Immature natural killer cell (primary cell): Measurements from ENCODE around the gene PSMB11. TPM values are rescaled to one million over a fixed set of nuclear protein-coding genes. Genes with fewer than 3 reads are reported as not detected.
A peak's percentile ranks its signal among the peaks of the same experiment; 100 is the strongest.

ENCODE experiments used
- DNase-seq, 3 donors: peaks; one replicate each; pipeline ENCODE4 v3.0.0; 2022; ENCODE audit warnings: mixed read lengths in 1 of 3
- H3K27ac Mint-ChIP-seq, 6 donors: one replicate each; pipeline ENCODE4 v1.8.0; 2020; ENCODE audit warnings: mixed read lengths in 6 of 6, mild to moderate bottlenecking in 5 of 6, inconsistent platforms in 4 of 6, moderate library complexity in 3 of 6
- H3K27me3 Mint-ChIP-seq, 3 donors: one replicate each; pipeline ENCODE4 v1.8.0; 2020 to 2021; ENCODE audit warnings: low read depth in 3 of 3, mild to moderate bottlenecking in 3 of 3, mixed read lengths in 3 of 3, moderate library complexity in 3 of 3, inconsistent platforms in 1 of 3
- H3K36me3 Mint-ChIP-seq, 3 donors: one replicate each; pipeline ENCODE4 v1.8.0; 2020; ENCODE audit warnings: mixed read lengths in 3 of 3, inconsistent platforms in 2 of 3, mild to moderate bottlenecking in 2 of 3
- H3K4me1 Mint-ChIP-seq, 2 donors: one replicate each; pipeline ENCODE4 v1.8.0; 2020; ENCODE audit warnings: inconsistent platforms in 2 of 2, mild to moderate bottlenecking in 2 of 2, mixed read lengths in 2 of 2, moderate library complexity in 1 of 2
- H3K4me3 Mint-ChIP-seq, 5 donors: one replicate each; pipeline ENCODE4 v1.8.0; 2020; ENCODE audit warnings: mild to moderate bottlenecking in 5 of 5, mixed read lengths in 5 of 5, inconsistent platforms in 3 of 5, moderate library complexity in 3 of 5
- H3K9me3 Mint-ChIP-seq, 6 donors: one replicate each; pipeline ENCODE4 v1.8.0; 2020; ENCODE audit warnings: mild to moderate bottlenecking in 6 of 6, mixed read lengths in 6 of 6, inconsistent platforms in 4 of 6, moderate library complexity in 3 of 6
- polyA plus RNA-seq, 3 donors: library from polyadenylated mRNA; unstranded; fragments of 300-500 nt; fragmentation: Illumina TruSeq; gene quantifications; one replicate each; pipeline ENCODE4 v1.2.3, GENCODE V29; 2021

PSMB11 gene
- polyA plus RNA-seq, 3 donors from 2014 or later: not detected

DNA sequence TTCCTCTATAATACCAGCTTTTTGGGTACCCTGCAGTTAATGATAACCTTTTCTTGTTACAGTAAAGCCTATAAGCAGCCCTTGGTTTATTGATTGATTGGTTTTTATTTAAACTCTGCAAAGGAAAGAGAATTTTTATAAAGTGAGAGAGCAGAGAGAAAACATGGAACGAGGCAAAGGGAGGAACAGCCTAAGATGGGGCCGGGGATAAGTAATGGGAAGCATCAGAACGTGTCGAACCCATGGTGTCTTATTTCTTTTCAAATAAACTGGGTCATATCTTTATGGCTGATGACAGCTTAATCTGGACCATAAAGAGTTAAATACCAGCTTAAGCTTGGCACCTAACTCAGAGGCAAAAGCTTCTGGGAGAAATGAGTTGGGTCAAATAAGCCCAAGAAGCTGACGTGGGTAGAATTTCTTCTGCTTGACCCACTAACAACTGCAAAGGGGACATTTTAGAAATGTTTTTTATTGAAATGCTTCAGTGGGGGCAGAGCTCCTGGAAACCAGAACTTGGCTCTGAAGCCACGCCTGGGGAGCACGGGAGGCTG is 20.0 kb upstream of the PSMB11 start:
- Mint-ChIP-seq H3K27me3 (peaks cover 0 to 3% (median 0%) of the 10 kb centered on the region in 3 donors), H3K4me1 (peaks cover 0 to 4% of the 10 kb centered on the region in 2 donors), H3K4me3 (no peak overlapping the region), H3K27ac (no peak overlapping the region), H3K9me3 (no peaks in the 10 kb centered on the region), H3K36me3 (peaks cover 4 to 22% (median 11%) of the 10 kb centered on the region in 3 donors)
- DNase-seq: no peak

DNA sequence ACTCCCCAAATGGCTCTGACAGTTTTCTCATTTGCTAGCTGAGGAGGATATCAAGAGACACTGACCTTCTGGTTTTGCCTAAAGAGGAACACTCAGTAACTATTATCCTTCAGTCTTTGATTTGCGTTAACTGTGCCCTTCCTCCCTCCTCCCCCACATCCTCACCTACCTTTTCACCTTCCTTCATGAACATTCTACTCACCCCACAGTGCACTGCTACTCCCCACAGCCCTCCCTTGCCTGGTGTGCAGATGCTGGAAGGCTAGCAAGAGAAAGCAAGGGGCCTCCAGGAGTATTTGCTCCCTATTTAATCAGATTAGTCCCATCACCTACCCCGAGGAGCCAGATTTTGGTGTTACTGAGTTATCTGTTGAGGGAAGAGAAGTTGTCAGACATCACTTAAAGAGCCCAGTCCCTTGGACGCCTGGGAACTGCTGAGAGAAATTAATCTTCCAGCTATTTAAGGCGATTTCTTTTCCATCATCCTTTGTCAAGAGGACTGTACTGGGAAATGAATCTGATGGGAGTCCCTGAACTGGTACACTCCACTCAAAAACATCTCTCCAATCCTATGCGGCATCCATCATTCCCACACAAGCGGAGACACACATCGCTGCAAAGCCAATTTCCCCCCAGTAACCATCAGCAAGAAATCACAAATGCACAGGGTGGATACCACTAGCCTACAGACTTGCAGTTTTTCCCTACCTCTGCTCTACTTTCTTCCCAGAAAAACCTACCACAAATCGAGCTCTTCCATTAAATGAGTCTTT is 18.8 kb upstream of the PSMB11 start:
- Mint-ChIP-seq H3K27ac (peak overlapping the region in 2 of 6 donors; percentile 28 to 48), H3K4me1 (peaks cover 0 to 6% of the 10 kb centered on the region in 2 donors), H3K27me3 (peaks cover 0 to 3% (median 0%) of the 10 kb centered on the region in 3 donors), H3K36me3 (peaks cover 4 to 22% (median 14%) of the 10 kb centered on the region in 3 donors), H3K4me3 (no peak overlapping the region), H3K9me3 (no peaks in the 10 kb centered on the region)
- DNase-seq: no peak

DNA sequence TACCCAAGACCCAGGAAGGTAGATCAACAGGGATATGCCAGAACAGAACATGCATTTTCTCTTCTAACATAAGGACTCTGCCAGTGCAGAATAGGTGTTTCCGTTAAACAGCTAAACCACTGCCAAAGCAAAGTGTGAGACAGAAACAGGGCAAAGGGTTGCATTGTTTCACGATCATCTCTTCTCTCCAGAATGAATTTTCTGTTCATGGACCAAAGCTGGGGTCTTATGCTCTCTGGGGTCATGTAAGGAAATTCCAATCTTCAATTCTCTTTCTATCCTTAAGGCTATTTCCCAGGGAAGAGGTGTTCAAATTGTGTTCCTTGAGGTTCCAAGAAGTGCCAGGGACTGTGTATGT is 18.2 kb upstream of the PSMB11 start:
- H3K36me3 Mint-ChIP-seq: peaks cover 6 to 24% (median 16%) of the 10 kb centered on the region in 3 donors
- peaks cover 0 to 3% (median 0%) of the 10 kb centered on the region in 3 donors for H3K27me3 Mint-ChIP-seq
- no peak for DNase-seq
- H3K27ac Mint-ChIP-seq: peak overlapping the region in 3 of 6 donors; percentile 30 to 73 (median 48)
- H3K9me3 Mint-ChIP-seq: no peaks in the 10 kb centered on the region
- H3K4me1 Mint-ChIP-seq: peaks cover 4 to 8% of the 10 kb centered on the region in 2 donors
- H3K4me3 Mint-ChIP-seq: no peak overlapping the region

DNA sequence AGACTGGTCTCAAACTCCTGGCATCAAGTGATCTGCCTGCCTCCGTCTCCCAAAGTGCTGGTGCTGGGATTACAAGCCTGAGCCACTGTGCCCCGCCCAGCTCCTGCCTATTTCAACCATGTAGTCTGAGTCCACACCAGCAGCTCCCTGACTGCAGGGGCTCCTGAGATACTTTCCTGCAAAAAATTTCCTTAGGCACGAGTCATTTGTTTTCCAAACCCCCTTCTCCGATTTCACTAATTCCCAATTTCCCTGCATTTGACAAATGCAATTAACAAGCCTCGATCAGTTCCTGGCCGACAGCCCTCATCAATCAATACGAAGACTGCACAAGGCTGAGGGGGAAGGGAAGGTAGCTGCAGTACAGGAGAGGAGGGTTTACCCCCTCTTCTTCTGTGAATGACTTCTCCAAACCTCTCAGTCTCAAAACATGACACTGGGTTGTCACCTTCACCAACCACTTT is 17.4 kb upstream of the PSMB11 start:
- Mint-ChIP-seq H3K36me3 (peaks cover 8 to 32% (median 21%) of the 10 kb centered on the region in 3 donors), H3K27ac (peak overlapping the region in 1 of 6 donors; percentile 72), H3K9me3 (no peaks in the 10 kb centered on the region), H3K4me1 (peaks cover 12 to 14% of the 10 kb centered on the region in 2 donors), H3K4me3 (no peak overlapping the region), H3K27me3 (peaks cover 0 to 3% (median 0%) of the 10 kb centered on the region in 3 donors)
- no peak for DNase-seq

DNA sequence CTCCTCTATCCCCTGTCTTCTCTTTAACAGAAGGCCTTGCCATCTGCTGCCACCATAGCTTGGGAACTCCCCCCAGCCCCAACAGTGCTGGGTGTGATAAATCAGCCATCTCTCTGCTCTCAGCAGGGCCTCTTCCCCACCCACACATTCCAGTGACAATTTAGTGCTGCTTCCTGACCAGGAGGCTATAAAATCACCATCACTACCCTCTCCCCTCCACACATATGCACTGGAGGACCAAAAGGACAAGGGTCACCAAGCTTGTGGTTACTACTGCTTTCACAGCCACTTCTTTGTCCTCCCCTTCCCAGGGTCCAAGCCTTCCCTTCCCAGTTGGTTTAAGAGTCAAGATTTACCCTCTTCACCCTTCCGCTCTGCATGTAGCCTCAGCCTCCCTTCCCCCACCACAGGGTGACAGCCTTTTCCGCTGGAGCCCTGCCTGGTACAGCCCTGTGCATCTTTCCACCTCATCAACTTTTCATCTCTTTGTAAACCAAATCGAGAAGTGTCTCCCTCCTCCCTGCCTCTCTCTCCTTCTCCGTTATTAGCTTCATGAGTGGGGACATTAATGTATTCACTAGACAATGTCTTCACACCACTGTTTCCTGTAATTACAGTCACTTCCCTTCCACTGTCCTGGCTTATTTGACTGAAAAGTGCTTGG is 16.7 kb upstream of the PSMB11 start:
- H3K9me3 Mint-ChIP-seq: no peaks in the 10 kb centered on the region
- no peak overlapping the region for H3K4me3 Mint-ChIP-seq
- H3K36me3 Mint-ChIP-seq: peaks cover 8 to 32% (median 21%) of the 10 kb centered on the region in 3 donors
- peaks cover 12 to 14% of the 10 kb centered on the region in 2 donors for H3K4me1 Mint-ChIP-seq
- no peak overlapping the region for H3K27ac Mint-ChIP-seq
- DNase-seq: no peak
- H3K27me3 Mint-ChIP-seq: peaks cover 0 to 3% (median 0%) of the 10 kb centered on the region in 3 donors

DNA sequence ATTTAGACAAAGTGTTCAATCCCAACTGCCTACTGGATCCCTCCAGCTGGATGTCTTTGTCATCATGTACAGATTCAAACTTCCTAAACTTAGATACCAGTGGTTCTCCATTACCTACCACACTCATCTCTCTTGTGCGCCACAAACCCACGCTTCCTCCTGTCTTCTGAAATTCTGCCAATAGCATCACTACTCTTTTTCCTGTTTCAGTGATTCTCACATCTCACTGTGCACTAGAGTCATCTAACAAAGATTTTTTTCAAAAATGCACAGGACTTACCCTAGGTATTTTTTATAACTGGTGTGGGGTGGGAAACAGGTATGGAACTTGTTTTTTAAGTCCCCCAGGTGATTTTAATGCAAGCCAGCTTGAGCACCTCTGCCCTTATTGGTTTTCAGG is 13.2 kb upstream of the PSMB11 start:
- Mint-ChIP-seq H3K27ac (peak overlapping the region in 5 of 6 donors; percentile 4 to 76 (median 57)), H3K4me1 (peaks cover 24 to 28% of the 10 kb centered on the region in 2 donors), H3K27me3 (peaks cover 0 to 2% (median 0%) of the 10 kb centered on the region in 3 donors), H3K4me3 (no peak overlapping the region), H3K36me3 (peaks cover 16 to 37% (median 36%) of the 10 kb centered on the region in 3 donors), H3K9me3 (no peaks in the 10 kb centered on the region)
- DNase-seq: no peak

DNA sequence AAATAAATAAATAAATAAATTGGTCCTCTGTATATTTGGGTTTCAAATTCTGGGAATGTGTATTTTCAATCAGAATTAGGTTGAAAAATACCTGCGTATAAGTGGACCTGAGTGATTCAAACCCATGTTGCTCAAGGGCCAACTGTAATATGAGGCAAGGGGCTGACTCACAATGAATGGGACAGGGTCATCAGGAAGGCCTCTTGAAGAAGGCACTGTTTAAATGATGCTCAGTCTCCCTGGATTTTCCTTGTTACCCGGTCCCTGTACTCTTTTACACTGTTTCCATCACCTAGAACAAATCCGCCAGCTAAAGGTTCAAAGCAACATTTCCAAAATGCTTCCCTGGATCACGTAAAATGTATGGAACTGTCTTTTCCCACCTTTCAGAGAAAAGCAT is 11.1 kb upstream of the PSMB11 start:
- Mint-ChIP-seq H3K27me3 (peaks cover 0 to 3% (median 2%) of the 10 kb centered on the region in 3 donors), H3K27ac (no peak overlapping the region), H3K9me3 (no peaks in the 10 kb centered on the region), H3K4me3 (no peak overlapping the region), H3K4me1 (peaks cover 38 to 49% of the 10 kb centered on the region in 2 donors), H3K36me3 (peaks cover 11 to 31% (median 22%) of the 10 kb centered on the region in 3 donors)
- no peak for DNase-seq

DNA sequence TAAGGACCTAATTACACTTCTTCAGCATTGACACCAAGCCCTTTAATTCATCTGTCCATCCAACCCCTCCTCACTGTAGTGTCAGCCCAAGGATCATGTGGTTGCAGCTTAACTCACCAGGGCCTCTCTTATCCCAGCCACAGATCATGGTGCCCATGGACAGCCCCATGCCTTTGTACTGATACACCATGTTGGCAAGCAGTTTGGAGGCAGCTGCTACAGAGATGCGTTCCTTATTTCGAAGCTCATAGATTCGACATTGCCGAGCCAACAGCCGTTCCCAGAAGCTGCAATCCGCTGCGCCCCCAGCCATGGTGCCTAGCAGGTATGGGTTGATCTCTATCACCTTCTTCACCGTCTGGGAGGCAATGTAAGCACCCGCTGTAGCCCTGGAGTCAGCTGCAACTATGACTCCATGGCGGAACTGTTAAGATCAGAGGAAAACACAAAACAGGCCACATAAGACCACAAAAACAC is 8.7 kb upstream of the PSMB11 start:
- Mint-ChIP-seq H3K36me3 (peaks cover 11 to 23% (median 18%) of the 10 kb centered on the region in 3 donors), H3K27ac (peak overlapping the region in 5 of 6 donors; percentile 71 to 100 (median 78)), H3K27me3 (peaks cover 0 to 3% (median 2%) of the 10 kb centered on the region in 3 donors), H3K9me3 (no peaks in the 10 kb centered on the region), H3K4me3 (peak overlapping the region; percentile 87 to 98 (median 92)), H3K4me1 (peaks cover 37 to 49% of the 10 kb centered on the region in 2 donors)
- DNase-seq: no peak

DNA sequence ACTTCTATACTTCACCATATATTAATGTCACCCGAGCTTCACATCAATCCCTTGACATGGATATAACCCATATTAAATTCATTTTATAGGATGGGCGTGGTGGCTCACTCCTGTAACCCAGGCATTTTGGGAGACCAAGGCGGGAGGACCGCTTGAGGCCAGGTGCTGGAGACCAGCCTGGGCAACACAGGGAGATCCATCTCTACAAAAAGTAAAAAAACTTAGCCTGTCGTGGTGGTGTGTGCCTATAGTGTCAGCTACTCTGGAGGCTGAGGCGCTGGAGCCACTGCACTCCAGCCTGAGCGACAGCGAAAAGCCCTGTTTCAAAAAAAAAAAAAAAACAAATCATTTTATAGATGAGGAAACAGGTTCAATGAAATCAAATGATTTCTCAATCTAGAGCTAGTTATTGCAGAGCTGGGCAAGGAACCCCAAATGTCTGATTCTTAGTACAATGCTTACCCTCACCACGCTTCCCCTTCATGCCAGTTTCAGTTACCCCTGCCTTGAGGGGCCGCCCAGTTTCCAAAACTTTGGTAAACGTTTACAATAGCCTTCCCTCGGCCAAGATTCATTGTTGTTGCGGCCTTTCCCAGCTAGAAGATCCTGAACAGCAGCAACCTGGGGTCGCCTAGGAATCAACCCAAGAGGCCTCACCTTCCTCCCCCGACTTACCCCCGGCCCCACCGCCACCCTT is 8.1 kb upstream of the PSMB11 start:
- H3K36me3 Mint-ChIP-seq: peaks cover 7 to 19% (median 14%) of the 10 kb centered on the region in 3 donors
- peak overlapping the region; percentile 96 to 100 (median 98) for H3K27ac Mint-ChIP-seq
- peak overlapping the region; percentile 87 to 98 (median 92) for H3K4me3 Mint-ChIP-seq
- H3K27me3 Mint-ChIP-seq: peaks cover 1 to 3% (median 2%) of the 10 kb centered on the region in 3 donors
- peaks cover 33 to 43% of the 10 kb centered on the region in 2 donors for H3K4me1 Mint-ChIP-seq
- no peaks in the 10 kb centered on the region for H3K9me3 Mint-ChIP-seq
- no peak for DNase-seq

DNA sequence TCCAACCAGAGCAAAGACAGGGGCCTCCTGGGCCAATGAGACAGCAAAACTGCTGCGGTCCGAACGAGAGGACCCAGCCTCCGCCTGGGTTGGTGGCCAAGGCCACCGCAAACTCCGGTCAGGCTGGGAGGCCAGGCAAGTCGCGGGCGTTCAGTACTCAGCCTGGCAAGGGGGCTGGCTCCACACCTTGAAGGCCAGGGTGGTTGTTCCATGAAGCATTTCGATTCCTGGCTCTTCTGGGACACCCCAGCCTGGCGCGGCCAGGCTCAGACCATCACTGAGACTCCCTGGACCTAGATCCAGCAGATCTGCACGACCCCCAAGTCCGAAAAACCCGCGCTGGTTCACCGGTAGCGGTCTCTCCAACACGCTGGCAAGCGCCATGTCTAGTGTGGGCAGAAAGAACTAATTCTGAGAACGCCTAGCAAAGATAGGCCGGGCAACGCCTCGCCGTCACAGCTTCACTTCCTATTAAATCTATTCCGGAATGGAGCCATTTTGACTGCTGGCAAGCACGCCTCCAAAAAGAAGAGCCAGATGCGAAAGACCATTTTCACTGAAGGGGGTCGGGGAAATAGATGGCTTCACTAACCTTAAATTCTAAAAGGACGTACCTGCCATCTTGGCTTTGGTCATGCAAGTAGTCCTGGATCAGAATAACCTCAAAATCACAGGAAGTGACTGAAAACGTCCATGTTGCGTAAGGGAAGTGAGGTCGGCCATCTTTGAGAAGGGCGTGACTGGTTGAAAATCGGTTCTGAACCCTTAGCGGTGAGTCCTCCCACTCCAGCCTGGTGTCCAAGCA is 7.3 kb upstream of the PSMB11 start, which contains the start of gene PSMB5:
Gene PSMB5, minus strand, starts transcription at position 403 of the 805 bp plus-strand sequence. Its CDS starts 19 bp downstream, at position 384.
- peaks cover 1 to 3% (median 2%) of the 10 kb centered on the region in 3 donors for H3K27me3 Mint-ChIP-seq
- H3K27ac Mint-ChIP-seq: peak within 1 kb of the TSS; percentile 96 to 100 (median 98)
- DNase-seq: peak; percentile 87 to 89 (median 88)
- no peaks in the 10 kb centered on the region for H3K9me3 Mint-ChIP-seq
- peaks cover 7 to 16% (median 9%) of the 10 kb centered on the region in 3 donors for H3K36me3 Mint-ChIP-seq
- peaks cover 29 to 37% of the 10 kb centered on the region in 2 donors for H3K4me1 Mint-ChIP-seq
- peak within 1 kb of the TSS; percentile 87 to 98 (median 92) for H3K4me3 Mint-ChIP-seq

DNA sequence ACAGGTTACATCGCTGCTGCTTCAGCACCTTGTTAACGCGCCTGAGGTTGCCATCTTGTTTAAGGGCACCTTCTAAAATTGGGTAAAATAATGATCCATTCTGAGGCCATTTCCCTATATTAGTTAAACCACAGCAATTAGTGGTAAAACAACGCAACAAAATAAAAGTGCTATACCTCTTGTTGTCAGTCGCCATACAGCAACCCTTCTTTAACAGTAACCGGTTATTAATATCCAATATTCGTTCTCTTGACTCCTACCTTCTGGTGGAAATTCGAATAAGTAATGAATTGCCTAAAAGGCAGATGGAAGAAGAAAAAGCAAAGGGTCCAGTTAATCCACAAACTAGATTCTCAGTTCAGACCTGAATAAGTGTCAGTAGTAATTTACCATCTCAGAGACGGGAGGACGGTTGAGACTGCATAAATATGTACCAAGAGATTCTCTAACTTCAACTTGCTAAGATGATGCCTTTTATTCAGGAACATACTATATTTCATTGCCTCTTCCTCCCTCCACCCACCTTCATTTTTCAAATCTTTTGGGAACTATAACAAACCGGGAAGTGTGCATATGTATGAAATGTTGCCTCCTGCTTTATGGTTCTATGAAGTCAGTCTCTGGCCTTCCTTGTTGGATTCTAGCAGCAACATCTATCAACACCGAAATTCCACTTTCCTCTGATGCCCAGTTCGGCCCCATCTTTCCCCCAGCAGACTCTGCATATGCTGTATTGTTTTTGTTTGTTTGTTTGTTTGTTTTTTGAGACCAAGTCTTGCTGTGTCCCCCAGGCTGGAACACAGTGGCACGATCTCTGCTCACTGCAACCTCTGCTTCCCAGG is 6.5 kb upstream of the PSMB11 start:
- peak overlapping the region; percentile 87 to 98 (median 92) for H3K4me3 Mint-ChIP-seq
- peaks cover 7 to 16% (median 9%) of the 10 kb centered on the region in 3 donors for H3K36me3 Mint-ChIP-seq
- H3K4me1 Mint-ChIP-seq: peaks cover 29 to 37% of the 10 kb centered on the region in 2 donors
- peak overlapping the region; percentile 96 to 100 (median 98) for H3K27ac Mint-ChIP-seq
- H3K9me3 Mint-ChIP-seq: no peaks in the 10 kb centered on the region
- DNase-seq: no peak
- H3K27me3 Mint-ChIP-seq: peaks cover 1 to 3% (median 2%) of the 10 kb centered on the region in 3 donors

DNA sequence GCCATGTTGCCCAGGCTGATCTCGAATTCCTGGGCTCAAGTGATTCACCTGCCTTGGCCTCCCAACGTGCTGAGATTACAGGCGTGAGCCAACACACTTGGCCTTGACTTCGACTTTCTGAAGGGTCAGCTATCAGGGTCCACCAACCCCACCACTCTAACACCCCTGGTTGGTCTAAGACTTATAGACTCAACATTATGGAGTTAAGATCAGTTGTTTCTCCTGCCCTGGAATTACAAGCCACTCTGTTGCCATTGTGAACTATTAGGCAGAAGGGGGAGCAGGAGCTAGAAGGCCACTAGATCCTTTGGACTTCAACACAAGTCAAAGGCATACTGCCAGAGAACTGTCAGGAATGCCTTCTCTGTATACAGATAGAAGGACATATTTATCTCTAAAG is 1.9 kb upstream of the PSMB11 start:
- H3K4me1 Mint-ChIP-seq: peaks cover 7 to 8% of the 10 kb centered on the region in 2 donors
- DNase-seq: no peak
- peaks cover 1 to 2% (median 1%) of the 10 kb centered on the region in 3 donors for H3K27me3 Mint-ChIP-seq
- H3K9me3 Mint-ChIP-seq: no peaks in the 10 kb centered on the region
- H3K4me3 Mint-ChIP-seq: no peak overlapping the region
- no peak overlapping the region for H3K27ac Mint-ChIP-seq
- no peaks in the 10 kb centered on the region for H3K36me3 Mint-ChIP-seq
